H1 (cell line): ENCODE results near the gene PAGE4. TPM values are rescaled to one million over a fixed set of nuclear protein-coding genes. Genes with fewer than 3 reads are reported as not detected.
A peak's percentile ranks its signal among the peaks of the same experiment; 100 is the strongest.

ENCODE experiments used
- CTCF ChIA-PET: fragments of 300-600 bp; sonication (Branson Sonifier 250); formaldehyde crosslinking; loops from one replicate; lab custom pipeline; 2021; ENCODE audit not compliant: partially characterized antibody; lab: Charles Lee
- POLR2A ChIA-PET: fragments of 300-600 bp; sonication (Branson Sonifier 250); formaldehyde crosslinking; loops from one replicate; lab custom pipeline; 2021; ENCODE audit warnings: inconsistent platforms; ENCODE audit not compliant: partially characterized antibody; lab: Charles Lee
- DNase-seq, 2 experiments: peaks; one replicate each; pipeline versions ENCODE4 v3.0.0 to v3.0.0-alpha.2; 2010 to 2022; ENCODE audit warnings: low spot score in 2 of 2, low read depth in 1 of 2, mixed read lengths in 1 of 2
- FAIRE-seq: peaks from 2 replicates; lab custom pipeline; 2011; peaks lifted over from hg19 to GRCh38; lab: Jason Lieb, UNC
- H2AFZ ChIP-seq: 2 replicates; pipeline ENCODE4 v1.8.1; 2012; ENCODE audit warnings: low read length, inconsistent platforms
- H2AK5ac ChIP-seq: 2 replicates; pipeline ENCODE4 v1.6.1; 2013; ENCODE audit warnings: low read depth, low read length
- H2BK120ac ChIP-seq: replicated peaks from 2 replicates; pipeline ENCODE3; 2013; ENCODE audit warnings: low read depth, low read length, inconsistent platforms
- H2BK12ac ChIP-seq: 2 replicates; pipeline ENCODE4 v1.6.1; 2013; ENCODE audit warnings: low read depth, low read length
- H2BK15ac ChIP-seq: 2 replicates; pipeline ENCODE4 v1.6.1; 2013; ENCODE audit warnings: low read length
- H2BK20ac ChIP-seq: 2 replicates; pipeline ENCODE4 v1.6.1; 2013; ENCODE audit warnings: low read length
- H2BK5ac ChIP-seq: 2 replicates; pipeline ENCODE4 v1.6.1; 2013; ENCODE audit warnings: low read depth, low read length
- H3K14ac ChIP-seq: 2 replicates; pipeline ENCODE4 v1.6.1; 2013; ENCODE audit warnings: inconsistent platforms; ENCODE audit not compliant: insufficient read length
- H3K18ac ChIP-seq: 2 replicates; pipeline ENCODE4 v1.6.1; 2013; ENCODE audit warnings: low read length; ENCODE audit errors: extremely low read depth
- H3K23ac ChIP-seq: 2 replicates; pipeline ENCODE4 v1.6.1; 2013; ENCODE audit warnings: inconsistent platforms; ENCODE audit not compliant: insufficient read length
- H3K23me2 ChIP-seq: 2 replicates; pipeline ENCODE4 v1.6.1; 2013; ENCODE audit warnings: low read depth, low read length
- H3K27ac ChIP-seq: 2 replicates; pipeline ENCODE4 v1.6.1; 2011; ENCODE audit warnings: low read depth, low read length, inconsistent platforms
- H3K27me3 ChIP-seq, 4 experiments: replicated peaks in 1 of 4; 1 replicate in 1 of 4; 2 replicates in 3 of 4; pipeline versions ENCODE4 v1.6.1 to v1.8.1; 2011 to 2013; ENCODE audit warnings: low read length in 3 of 4, mild to moderate bottlenecking in 3 of 4, inconsistent platforms in 2 of 4, mixed read lengths in 2 of 4, moderate library complexity in 1 of 4; ENCODE audit not compliant: control insufficient read depth in 3 of 4, insufficient read depth in 3 of 4; ENCODE audit errors: extremely low read depth in 1 of 4
- H3K36me3 ChIP-seq, 4 experiments: 2 replicates each; pipeline versions ENCODE4 v1.6.1 to v1.8.1; 2011 to 2013; ENCODE audit warnings: mild to moderate bottlenecking in 4 of 4, low read length in 3 of 4, moderate library complexity in 2 of 4, control low read depth in 1 of 4, inconsistent platforms in 1 of 4; ENCODE audit not compliant: insufficient read depth in 4 of 4, control insufficient read depth in 2 of 4
- H3K4ac ChIP-seq: replicated peaks from 2 replicates; pipeline ENCODE3; 2013; ENCODE audit warnings: low read length, low read depth, mixed read lengths, inconsistent platforms; ENCODE audit not compliant: insufficient read length
- H3K4me1 ChIP-seq, 4 experiments: replicated peaks in 1 of 4; 1 replicate in 1 of 4; 2 replicates in 3 of 4; pipeline versions ENCODE4 v1.6.1 to v1.8.1; 2011 to 2013; ENCODE audit warnings: low read length in 3 of 4, inconsistent platforms in 2 of 4, mixed read lengths in 1 of 4; ENCODE audit not compliant: insufficient read depth in 4 of 4, control insufficient read depth in 3 of 4
- H3K4me2 ChIP-seq, 2 experiments: 2 replicates each; pipeline versions ENCODE4 v1.6.1 to v1.8.1; 2011 to 2013; ENCODE audit warnings: low read depth in 2 of 2, low read length in 2 of 2, control low read depth in 1 of 2, inconsistent platforms in 1 of 2, mild to moderate bottlenecking in 1 of 2; ENCODE audit not compliant: insufficient read depth in 1 of 2
- H3K4me3 ChIP-seq, 4 experiments: fragments of 200-600, 300-600 bp in 1 of 4; sonication (generic), shearing (Covaris generic), sonication (Bioruptor Twin) in 1 of 4; 2 replicates each; pipeline versions ENCODE4 v1.5.1 to v1.8.1; 2011 to 2016; ENCODE audit warnings: low read length in 4 of 4, low read depth in 3 of 4, control low read depth in 2 of 4, inconsistent platforms in 2 of 4, mild to moderate bottlenecking in 2 of 4, mixed read lengths in 1 of 4, moderate library complexity in 1 of 4; ENCODE audit not compliant: insufficient read depth in 2 of 4; ENCODE audit errors: extremely low read depth in 1 of 4
- H3K56ac ChIP-seq: replicated peaks from 2 replicates; pipeline ENCODE3; 2013; ENCODE audit warnings: low read depth, mild to moderate bottlenecking, mixed read lengths, low read length, inconsistent platforms; ENCODE audit not compliant: insufficient read length
- H3K79me1 ChIP-seq: 2 replicates; pipeline ENCODE4 v1.6.1; 2013; ENCODE audit warnings: low read depth, low read length, control low read depth
- H3K79me2 ChIP-seq, 2 experiments: 2 replicates each; pipeline versions ENCODE4 v1.6.1 to v1.8.1; 2012 to 2013; ENCODE audit warnings: low read length in 2 of 2, mild to moderate bottlenecking in 2 of 2, inconsistent platforms in 1 of 2; ENCODE audit not compliant: insufficient read depth in 2 of 2, control insufficient read depth in 1 of 2
- H3K9ac ChIP-seq, 4 experiments: replicated peaks in 1 of 4; 1 replicate in 1 of 4; 2 replicates in 3 of 4; pipeline versions ENCODE4 v1.6.1 to v1.8.1; 2011 to 2013; ENCODE audit warnings: low read depth in 3 of 4, low read length in 3 of 4, control low read depth in 2 of 4, mild to moderate bottlenecking in 2 of 4, moderate library complexity in 2 of 4, inconsistent platforms in 1 of 4; ENCODE audit errors: extremely low read depth in 1 of 4
- H3K9me3 ChIP-seq, 2 experiments: 2 replicates each; pipeline versions ENCODE4 v1.6.1 to v1.8.1; 2012 to 2013; ENCODE audit warnings: mild to moderate bottlenecking in 2 of 2, moderate library complexity in 2 of 2, control low read depth in 1 of 2, inconsistent platforms in 1 of 2, low read depth in 1 of 2, low read length in 1 of 2, mixed read lengths in 1 of 2; ENCODE audit not compliant: insufficient read depth in 2 of 2
- H4K20me1 ChIP-seq, 2 experiments: replicated peaks in 1 of 2; 2 replicates each; pipeline versions ENCODE3 to v1.8.1; 2011 to 2013; ENCODE audit warnings: inconsistent platforms in 2 of 2, low read length in 2 of 2, mild to moderate bottlenecking in 1 of 2; ENCODE audit not compliant: insufficient read depth in 2 of 2, control insufficient read depth in 1 of 2
- H4K5ac ChIP-seq: 2 replicates; pipeline ENCODE4 v1.6.1; 2013; ENCODE audit warnings: low read length, low read depth, mixed read lengths, inconsistent platforms; ENCODE audit not compliant: insufficient read length
- H4K8ac ChIP-seq: 2 replicates; pipeline ENCODE4 v1.8.0; 2013; ENCODE audit warnings: mild to moderate bottlenecking, moderate library complexity, low read length, inconsistent platforms; ENCODE audit not compliant: insufficient read depth; ENCODE audit errors: extremely low read depth
- H4K91ac ChIP-seq: replicated peaks from 2 replicates; pipeline ENCODE3; 2013; ENCODE audit warnings: low read length, mixed read lengths, inconsistent platforms; ENCODE audit not compliant: insufficient read length
- ASH2L ChIP-seq: fragments of 200-600, 300-600 bp; sonication (generic); IDR thresholded peaks from one replicate; pipeline ENCODE4 v1.7.1; 2017; ENCODE audit warnings: low read length
- ATF2 ChIP-seq: IDR thresholded peaks from 2 replicates; pipeline ENCODE4 v1.6.1; 2012; ENCODE audit warnings: low read length, inconsistent platforms
- BRCA1 ChIP-seq: IDR thresholded peaks from 2 replicates; pipeline ENCODE4 v1.6.1; 2012; ENCODE audit warnings: low read depth, low read length, improper control_type of control experiment
- CEBPB ChIP-seq: IDR thresholded peaks from 2 replicates; pipeline ENCODE4 v1.6.1; 2012; ENCODE audit warnings: low read depth, low read length
- CHD1 ChIP-seq: IDR thresholded peaks from 2 replicates; pipeline ENCODE4 v1.6.1; 2012; ENCODE audit warnings: low read depth, low read length, improper control_type of control experiment
- EP300 ChIP-seq, 2 experiments: IDR thresholded peaks; 1 replicate in 1 of 2; 2 replicates in 1 of 2; pipeline ENCODE4 v1.6.1; 2011 to 2012; ENCODE audit warnings: low read depth in 2 of 2, low read length in 2 of 2, mild to moderate bottlenecking in 2 of 2, borderline replicate concordance in 1 of 2, inconsistent platforms in 1 of 2, moderate library complexity in 1 of 2
- GABPA ChIP-seq: IDR thresholded peaks from 2 replicates; pipeline ENCODE4 v1.6.1; 2011; ENCODE audit warnings: mild to moderate bottlenecking, low read length, moderate library complexity, borderline replicate concordance; ENCODE audit not compliant: insufficient read depth
- KDM1A ChIP-seq: fragments of 200-600, 300-600 bp; sonication (generic); IDR thresholded peaks from 2 replicates; pipeline ENCODE4 v1.7.1; 2016; ENCODE audit warnings: mild to moderate bottlenecking, low read length, borderline replicate concordance
- KDM5A ChIP-seq: fragments of 200-600 bp; IDR thresholded peaks from 2 replicates; pipeline ENCODE4 v1.7.1; 2012; ENCODE audit warnings: mild to moderate bottlenecking, low read length, inconsistent platforms, mixed read lengths
- POU5F1 ChIP-seq: IDR thresholded peaks from 2 replicates; pipeline ENCODE4 v1.6.1; 2011; ENCODE audit warnings: low read depth, mild to moderate bottlenecking, low read length, moderate library complexity
- RAD21 ChIP-seq, 2 experiments: IDR thresholded peaks in 1 of 2; conservative IDR thresholded peaks in 1 of 2; 2 replicates each; pipeline ENCODE4 v1.6.1; 2011; ENCODE audit warnings: low read depth in 2 of 2, low read length in 2 of 2, improper control_type of control experiment in 1 of 2, inconsistent platforms in 1 of 2, mild to moderate bottlenecking in 1 of 2, moderate library complexity in 1 of 2
- RFX5 ChIP-seq: IDR thresholded peaks from 2 replicates; pipeline ENCODE4 v1.6.1; 2011; ENCODE audit warnings: low read depth, low read length, improper control_type of control experiment, borderline replicate concordance
- SIRT6 ChIP-seq: IDR thresholded peaks from one replicate; pipeline ENCODE4 v1.7.1; 2012; ENCODE audit warnings: low read length, inconsistent platforms
- TAF7 ChIP-seq: optimal IDR thresholded peaks from 2 replicates; pipeline ENCODE3; 2011; ENCODE audit warnings: low read depth, mild to moderate bottlenecking, inconsistent platforms, low read length, moderate library complexity, borderline replicate concordance
- TCF12 ChIP-seq: IDR thresholded peaks from 2 replicates; pipeline ENCODE4 v1.6.1; 2011; ENCODE audit warnings: low read depth, mild to moderate bottlenecking, low read length
- polyA plus RNA-seq, 7 experiments: library from polyadenylated mRNA; depleted of rRNA in 3 of 7; stranded (reverse) in 5 of 7; unstranded in 2 of 7; fragments of >200 nt in 5 of 7; fragments of 200-250 nt in 2 of 7; gene quantifications; 1 replicate in 5 of 7; 2 replicates in 1 of 7; 4 replicates in 1 of 7; pipeline versions ENCODE4 v1.2.1 to v1.2.3, GENCODE V29; 2011 to 2013; ENCODE audit warnings: missing spikeins in 2 of 7, mixed read lengths in 2 of 7
- total RNA-seq: library from RNA; stranded (reverse); fragmentation: NEBNext Ultra II Directional; extraction: Animal tissue kit (Norgen Biotek cat#: 25700); gene quantifications from 2 replicates; pipeline ENCODE4 v1.2.1, GENCODE V29; 2021

Gene PAGE4
- total and polyA plus RNA-seq, 2 of the 8 experiments (the other 6 are each of a cell fraction or from before 2014, with no cell fraction given) = 0.53 TPM; not detected in 1

- Histone ChIP-seq H3K14ac (no peak overlapping the region), H3K18ac (no peak overlapping the region), H3K27me3 (no peaks in the 10 kb centered on the region), H4K20me1 (no peaks in the 10 kb centered on the region), H3K27ac (no peak overlapping the region), H4K91ac (no peak overlapping the region), H2BK15ac (no peak overlapping the region), H3K9ac (no peak overlapping the region), H4K8ac (no peak overlapping the region), H3K4ac (no peak overlapping the region), H2BK5ac (no peak overlapping the region), H3K9me3 (no peaks in the 10 kb centered on the region), H3K36me3 (no peaks in the 10 kb centered on the region), H3K79me2 (no peaks in the 10 kb centered on the region), H3K4me2 (no peak overlapping the region), H3K56ac (no peak overlapping the region), H3K4me3 (no peak overlapping the region), H2BK20ac (no peak overlapping the region), H4K5ac (no peak overlapping the region), H2AK5ac (no peak overlapping the region), H3K4me1 (no peaks in the 10 kb centered on the region), H2BK120ac (no peak overlapping the region), H2BK12ac (no peak overlapping the region), H3K23ac (no peak overlapping the region), H3K79me1 (no peaks in the 10 kb centered on the region), H2AFZ (no peak overlapping the region), H3K23me2 (no peaks in the 10 kb centered on the region)
- POLR2A ChIA-PET = no interaction called here
- CTCF ChIA-PET = no interaction called here
- DNase-seq = no peak
- FAIRE-seq = peak; percentile 62
- TF ChIP-seq BRCA1 (no peak), CEBPB (no peak), RAD21 (IDR thresholded peaks at IDR 0.05 in 1 of 2, conservative IDR thresholded peaks at IDR 0.05 in 1 of 2; ENCODE audit: low read depth in 2 of 2, low read length in 2 of 2) (no peak), KDM1A (no peak), KDM5A (no peak), POU5F1 (no peak), SIRT6 (no peak), ASH2L (no peak), TAF7 (no peak), TCF12 (no peak), GABPA (no peak), ATF2 (no peak), RFX5 (no peak), EP300 (IDR thresholded peaks at IDR 0.05; ENCODE audit: borderline replicate concordance in 1 of 2, low read depth in 2 of 2, low read length in 2 of 2) (no peak), CHD1 (no peak)
These were observed 35.4 kb upstream of the PAGE4 start for GRCh38 chrX:49793686-49794085.
